ENCODE results near the gene FST.

- TF ChIP-seq CTCF (IDR thresholded peaks at IDR 0.05; ENCODE audit: insufficient read depth, low read length, poor library complexity, severe bottlenecking), result no peak
- no peak for TF ChIP-seq EZH2phosphoT487 (conservative IDR thresholded peaks at IDR 0.05; ENCODE audit: low read length)
Measured at GRCh38 chr5:53515988-53516387, 35.6 kb downstream of the FST start.
